ENCODE results near the gene POLRMT. TPM values are rescaled to one million over a fixed set of nuclear protein-coding genes. Genes with fewer than 3 reads are reported as not detected.

POLRMT gene
- total and polyA plus RNA-seq, 4 donors, result 16.1 to 76.7 (median 38.4) TPM

DNA sequence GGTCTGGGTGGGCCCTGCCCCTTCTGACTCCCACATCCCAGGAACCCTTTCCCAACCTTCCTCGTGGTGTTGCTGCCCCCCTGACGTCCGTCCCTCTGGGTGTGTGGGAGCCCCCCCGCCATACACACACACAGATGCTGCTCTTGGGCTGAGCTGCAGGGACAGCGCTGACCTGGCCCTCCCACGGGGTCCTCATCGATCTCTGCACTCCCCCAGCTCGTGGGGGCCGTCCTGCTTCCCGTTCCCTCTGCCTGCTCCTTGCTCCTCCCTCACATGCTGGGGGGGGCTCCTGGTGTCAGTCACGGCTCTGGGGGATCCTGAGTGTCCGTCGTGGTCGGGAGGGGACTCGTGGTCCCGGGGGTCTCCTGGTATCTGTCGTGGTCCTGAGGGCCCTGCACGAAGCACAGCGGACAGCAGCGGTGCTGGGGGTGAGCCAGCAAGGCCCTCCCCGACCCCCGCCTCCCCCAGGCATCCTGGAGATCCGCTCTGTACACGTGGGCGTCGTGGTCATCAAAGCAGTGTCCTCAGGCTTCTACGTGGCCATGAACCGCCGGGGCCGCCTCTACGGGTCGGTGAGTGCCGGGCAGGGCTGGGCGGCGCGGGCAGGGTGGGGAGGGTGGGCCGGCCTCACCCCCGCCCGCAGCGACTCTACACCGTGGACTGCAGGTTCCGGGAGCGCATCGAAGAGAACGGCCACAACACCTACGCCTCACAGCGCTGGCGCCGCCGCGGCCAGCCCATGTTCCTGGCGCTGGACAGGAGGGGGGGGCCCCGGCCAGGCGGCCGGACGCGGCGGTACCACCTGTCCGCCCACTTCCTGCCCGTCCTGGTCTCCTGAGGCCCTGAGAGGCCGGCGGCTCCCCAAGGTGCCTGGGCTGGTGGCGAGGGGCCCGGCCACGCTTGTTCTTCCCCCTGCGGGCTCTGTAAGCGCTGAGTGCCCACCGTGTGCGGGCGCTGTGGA is 9.7 kb upstream of the POLRMT start:
- H3K4me3 ChIP-seq, result no peak overlapping the region
- peaks cover 0 to 33% (median 2%) of the 10 kb centered on the region in 4 donors for H3K36me3 ChIP-seq (ENCODE audit: control insufficient read depth in 4 of 4, insufficient read depth in 4 of 4, low read length in 4 of 4)
- H3K27ac ChIP-seq (ENCODE audit: low read depth in 1 of 2, low read length in 1 of 2), result no peak overlapping the region
- DNase-seq, result no peak
- TF ChIP-seq, protein P1, sequence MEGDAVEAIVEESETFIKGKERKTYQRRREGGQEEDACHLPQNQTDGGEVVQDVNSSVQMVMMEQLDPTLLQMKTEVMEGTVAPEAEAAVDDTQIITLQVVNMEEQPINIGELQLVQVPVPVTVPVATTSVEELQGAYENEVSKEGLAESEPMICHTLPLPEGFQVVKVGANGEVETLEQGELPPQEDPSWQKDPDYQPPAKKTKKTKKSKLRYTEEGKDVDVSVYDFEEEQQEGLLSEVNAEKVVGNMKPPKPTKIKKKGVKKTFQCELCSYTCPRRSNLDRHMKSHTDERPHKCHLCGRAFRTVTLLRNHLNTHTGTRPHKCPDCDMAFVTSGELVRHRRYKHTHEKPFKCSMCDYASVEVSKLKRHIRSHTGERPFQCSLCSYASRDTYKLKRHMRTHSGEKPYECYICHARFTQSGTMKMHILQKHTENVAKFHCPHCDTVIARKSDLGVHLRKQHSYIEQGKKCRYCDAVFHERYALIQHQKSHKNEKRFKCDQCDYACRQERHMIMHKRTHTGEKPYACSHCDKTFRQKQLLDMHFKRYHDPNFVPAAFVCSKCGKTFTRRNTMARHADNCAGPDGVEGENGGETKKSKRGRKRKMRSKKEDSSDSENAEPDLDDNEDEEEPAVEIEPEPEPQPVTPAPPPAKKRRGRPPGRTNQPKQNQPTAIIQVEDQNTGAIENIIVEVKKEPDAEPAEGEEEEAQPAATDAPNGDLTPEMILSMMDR (IDR thresholded peaks at IDR 0.05; ENCODE audit: control extremely low read depth, extremely low read depth), result no peak
- no peaks in the 10 kb centered on the region for H3K27me3 ChIP-seq (ENCODE audit: control insufficient read depth in 3 of 3, insufficient read depth in 3 of 3, low read length in 2 of 3)
- no peak overlapping the region for H3K9ac ChIP-seq (ENCODE audit: insufficient read depth in 1 of 2, low read length in 2 of 2)
- H3K9me3 ChIP-seq (ENCODE audit: control insufficient read depth in 4 of 4, insufficient read depth in 3 of 4, low read length in 3 of 4), result no peaks in the 10 kb centered on the region
- 87 to 89% methylated on average over 60 to 70 of the region's 70 CpGs for WGBS, 2 donors
- ATAC-seq (ENCODE audit: insufficient read depth, low FRiP score), result no peak
- H3K4me1 ChIP-seq (ENCODE audit: control insufficient read depth in 5 of 5, insufficient read depth in 5 of 5, low read length in 5 of 5), result peaks cover 0 to 7% (median 4%) of the 10 kb centered on the region in 5 donors

GRCh38 chr19:641702-642101 is 8.4 kb upstream of the POLRMT start:
- Histone ChIP-seq H3K4me1 (ENCODE audit: control insufficient read depth in 5 of 5, insufficient read depth in 5 of 5, low read length in 5 of 5) (peaks cover 0 to 7% (median 4%) of the 10 kb centered on the region in 5 donors), H3K27me3 (ENCODE audit: control insufficient read depth in 3 of 3, insufficient read depth in 3 of 3, low read length in 2 of 3) (no peaks in the 10 kb centered on the region), H3K27ac (ENCODE audit: low read depth in 1 of 2, low read length in 1 of 2) (no peak overlapping the region), H3K36me3 (ENCODE audit: control insufficient read depth in 4 of 4, insufficient read depth in 4 of 4, low read length in 4 of 4) (peaks cover 0 to 21% (median 0%) of the 10 kb centered on the region in 4 donors), H3K4me3 (no peak overlapping the region), H3K9me3 (ENCODE audit: control insufficient read depth in 4 of 4, insufficient read depth in 3 of 4, low read length in 3 of 4) (no peaks in the 10 kb centered on the region), H3K9ac (ENCODE audit: insufficient read depth in 1 of 2, low read length in 2 of 2) (no peak overlapping the region)
- TF ChIP-seq, protein P1 (IDR thresholded peaks at IDR 0.05; ENCODE audit: control extremely low read depth, extremely low read depth), result no peak
- 81 to 86% methylated on average over 17 of the region's 17 CpGs for WGBS, 2 donors
- no peak for DNase-seq
- no peak for ATAC-seq (ENCODE audit: insufficient read depth, low FRiP score)

- Histone ChIP-seq H3K9me3 (ENCODE audit: control insufficient read depth in 4 of 4, insufficient read depth in 3 of 4, low read length in 3 of 4) (no peaks in the 10 kb centered on the region), H3K4me3 (no peak overlapping the region), H3K27me3 (ENCODE audit: control insufficient read depth in 3 of 3, insufficient read depth in 3 of 3, low read length in 2 of 3) (no peaks in the 10 kb centered on the region), H3K36me3 (ENCODE audit: control insufficient read depth in 4 of 4, insufficient read depth in 4 of 4, low read length in 4 of 4) (peaks cover 0 to 11% (median 0%) of the 10 kb centered on the region in 4 donors), H3K27ac (ENCODE audit: low read depth in 1 of 2, low read length in 1 of 2) (no peak overlapping the region), H3K4me1 (ENCODE audit: control insufficient read depth in 5 of 5, insufficient read depth in 5 of 5, low read length in 5 of 5) (peaks cover 0 to 7% (median 4%) of the 10 kb centered on the region in 5 donors), H3K9ac (ENCODE audit: insufficient read depth in 1 of 2, low read length in 2 of 2) (no peak overlapping the region)
- WGBS, 2 donors, result 92 to 95% methylated on average over 22 to 31 of the region's 31 CpGs
- TF ChIP-seq, protein P1 (IDR thresholded peaks at IDR 0.05; ENCODE audit: control extremely low read depth, extremely low read depth), result no peak
- no peak for ATAC-seq (ENCODE audit: insufficient read depth, low FRiP score)
- DNase-seq, result no peak
These were observed 7.4 kb upstream of the POLRMT start for GRCh38 chr19:640606-641189.
